Esophagus muscularis mucosa (tissue), 4 donors: Measurements from ENCODE around the gene TMC2. TPM values are rescaled to one million over a fixed set of nuclear protein-coding genes. Genes with fewer than 3 reads are reported as not detected.

Experiments
- DNase-seq: peaks from one replicate; pipeline ENCODE4 v3.0.0-alpha.2; 2017; ENCODE audit errors: extremely low spot score
- H3K27ac ChIP-seq, 4 donors: fragments of 200-600 bp; sonication (generic); replicated peaks in 1 of 4; 1 replicate in 3 of 4; 2 replicates in 1 of 4; pipeline ENCODE4 v1.5.1; 2016 to 2019; ENCODE audit warnings: mild to moderate bottlenecking in 1 of 4
- H3K27me3 ChIP-seq, 4 donors: fragments of 200-600 bp; sonication (generic); one replicate each; pipeline versions ENCODE4 v1.5.1 to v1.6.0; 2016 to 2019
- H3K36me3 ChIP-seq, 4 donors: fragments of 200-600 bp; sonication (generic); one replicate each; pipeline ENCODE4 v1.5.1; 2016 to 2019
- H3K4me1 ChIP-seq, 4 donors: fragments of 200-600 bp; sonication (generic); one replicate each; pipeline ENCODE4 v1.5.1; 2016 to 2019
- H3K4me3 ChIP-seq, 4 donors: fragments of 200-600 bp; sonication (generic); 1 replicate in 2 of 4; 2 replicates in 2 of 4; pipeline ENCODE4 v1.5.1; 2016 to 2019; ENCODE audit warnings: mild to moderate bottlenecking in 4 of 4, moderate library complexity in 1 of 4
- H3K9me3 ChIP-seq, 4 donors: fragments of 200-600 bp; sonication (generic); 1 replicate in 3 of 4; 2 replicates in 1 of 4; pipeline ENCODE4 v1.5.1; 2016 to 2019
- EP300 ChIP-seq: sonication (generic); formaldehyde crosslinking; IDR thresholded peaks from one replicate; pipeline ENCODE4 v1.6.1; 2017; ENCODE audit warnings: antibody characterized with exemption
- POLR2A ChIP-seq: fragments of 450-650 bp; IDR thresholded peaks from one replicate; pipeline ENCODE4 v1.6.1; 2017; ENCODE audit warnings: antibody characterized with exemption, moderate library complexity, mild to moderate bottlenecking, low read depth
- POLR2AphosphoS5 ChIP-seq, 2 donors: sonication (generic); formaldehyde crosslinking; IDR thresholded peaks; one replicate each; pipeline ENCODE4 v1.6.1; 2017; ENCODE audit warnings: antibody characterized with exemption in 2 of 2
- WGBS: methylation state at CpG from one replicate; pipeline ENCODE4 v1.1.5; 2018; 5-methylcytosine and 5-hydroxymethylcytosine counted together
- intact Hi-C: fragments of 100-400 bp; cut with DNase I; formaldehyde crosslinking; loops from one replicate; pipeline ENCODE4 v1.15.1; 2023
- small RNA-seq, 3 donors: library from RNA; depleted of rRNA; stranded (forward); fragments of <200 nt; gene quantifications; one replicate each; pipeline ENCODE3, GENCODE V24; 2016
- total RNA-seq, 4 donors: library from RNA; depleted of rRNA; stranded (reverse); fragments of >200 nt; gene quantifications; one replicate each; pipeline versions ENCODE4 v1.1.0 to v1.2.1, GENCODE V29; 2016
- TF ChIP-seq, protein P1 (sequence below), 3 experiments: fragments of 200-600 bp in 2 of 3; fragments of 450-650 bp in 1 of 3; sonication (generic) in 2 of 3; IDR thresholded peaks; one replicate each; pipeline ENCODE4 v1.5.1; 2017 to 2019; ENCODE audit warnings: antibody characterized with exemption in 3 of 3, mild to moderate bottlenecking in 2 of 3, moderate library complexity in 1 of 3

The TMC2 gene
- total RNA-seq, 4 donors from 2014 or later, result 0.19 to 0.34 TPM; not detected in 2

DNA sequence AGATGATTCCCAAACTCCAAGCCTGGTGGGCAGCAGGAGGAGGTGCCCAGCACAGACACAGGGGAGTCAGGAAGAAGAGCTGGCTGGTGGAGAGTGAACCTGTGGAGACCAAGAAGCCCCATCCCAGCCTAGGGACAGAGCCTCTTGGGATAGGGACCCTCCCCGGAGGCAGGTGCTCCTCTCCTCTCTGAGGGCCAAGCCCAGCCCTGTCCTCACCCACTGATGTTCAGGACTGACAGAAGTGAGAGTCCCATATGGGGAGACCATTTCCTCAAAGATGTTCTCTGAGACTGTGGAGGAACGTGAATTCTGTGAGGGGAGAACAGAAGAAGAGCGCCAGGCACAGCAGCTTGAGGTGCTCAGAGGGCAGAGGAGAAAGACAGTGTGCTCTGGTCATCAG lies 153.8 kb downstream of the TMC2 start:
- H3K4me3 ChIP-seq, result no peak overlapping the region
- no peak for DNase-seq
- peaks cover 8 to 31% (median 29%) of the 10 kb centered on the region in 4 donors for H3K4me1 ChIP-seq
- TF ChIP-seq POLR2A, result no peak
- TF ChIP-seq, protein P1, sequence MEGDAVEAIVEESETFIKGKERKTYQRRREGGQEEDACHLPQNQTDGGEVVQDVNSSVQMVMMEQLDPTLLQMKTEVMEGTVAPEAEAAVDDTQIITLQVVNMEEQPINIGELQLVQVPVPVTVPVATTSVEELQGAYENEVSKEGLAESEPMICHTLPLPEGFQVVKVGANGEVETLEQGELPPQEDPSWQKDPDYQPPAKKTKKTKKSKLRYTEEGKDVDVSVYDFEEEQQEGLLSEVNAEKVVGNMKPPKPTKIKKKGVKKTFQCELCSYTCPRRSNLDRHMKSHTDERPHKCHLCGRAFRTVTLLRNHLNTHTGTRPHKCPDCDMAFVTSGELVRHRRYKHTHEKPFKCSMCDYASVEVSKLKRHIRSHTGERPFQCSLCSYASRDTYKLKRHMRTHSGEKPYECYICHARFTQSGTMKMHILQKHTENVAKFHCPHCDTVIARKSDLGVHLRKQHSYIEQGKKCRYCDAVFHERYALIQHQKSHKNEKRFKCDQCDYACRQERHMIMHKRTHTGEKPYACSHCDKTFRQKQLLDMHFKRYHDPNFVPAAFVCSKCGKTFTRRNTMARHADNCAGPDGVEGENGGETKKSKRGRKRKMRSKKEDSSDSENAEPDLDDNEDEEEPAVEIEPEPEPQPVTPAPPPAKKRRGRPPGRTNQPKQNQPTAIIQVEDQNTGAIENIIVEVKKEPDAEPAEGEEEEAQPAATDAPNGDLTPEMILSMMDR (IDR thresholded peaks at IDR 0.05), result no peak
- no peak for TF ChIP-seq POLR2AphosphoS5 (IDR thresholded peaks at IDR 0.05)
- no peak for TF ChIP-seq EP300
- H3K27me3 ChIP-seq, result peaks cover 0 to 15% (median 0%) of the 10 kb centered on the region in 4 donors
- intact Hi-C loops, result loop anchor here (5.0 to 10.0 kb wide), 2 partner anchors 62 to 155 kb away; partner anchors contain the start of genes PCED1A and VPS16
- WGBS, result 94% methylated on average over 2 of the region's 3 CpGs
- peaks cover 0 to 4% (median 0%) of the 10 kb centered on the region in 4 donors for H3K36me3 ChIP-seq
- no peak overlapping the region for H3K27ac ChIP-seq
- no peaks in the 10 kb centered on the region for H3K9me3 ChIP-seq

DNA sequence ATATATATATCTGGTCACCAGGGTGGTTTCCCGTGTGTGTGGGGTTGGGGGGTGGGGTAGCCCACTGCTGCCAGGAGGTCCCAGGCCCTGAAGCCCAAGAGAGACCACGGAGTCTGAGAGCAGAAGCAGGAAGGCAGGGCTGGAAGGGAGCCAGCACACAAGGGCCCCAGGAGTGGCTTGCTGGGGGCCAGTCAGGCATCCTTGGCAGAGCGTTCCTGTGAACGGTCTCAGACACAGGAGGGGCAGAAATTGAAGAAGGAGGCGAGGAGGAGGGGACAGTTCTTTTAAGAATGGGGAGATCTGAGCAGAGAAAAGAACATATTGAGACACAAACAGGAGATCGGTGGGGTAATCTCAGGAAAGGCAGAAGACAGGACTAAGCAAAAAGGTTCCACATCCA lies 154.3 kb downstream of the TMC2 start:
- Histone ChIP-seq H3K27me3 (peaks cover 0 to 12% (median 0%) of the 10 kb centered on the region in 4 donors), H3K4me3 (no peak overlapping the region), H3K4me1 (peaks cover 8 to 31% (median 29%) of the 10 kb centered on the region in 4 donors), H3K9me3 (no peaks in the 10 kb centered on the region), H3K27ac (peak overlapping the region in 1 of 4 donors; percentile 95), H3K36me3 (peaks cover 0 to 4% (median 0%) of the 10 kb centered on the region in 4 donors)
- DNase-seq, result no peak
- WGBS, result 73% methylated on average over 6 of the region's 6 CpGs
- no peak for TF ChIP-seq POLR2A
- no peak for TF ChIP-seq POLR2AphosphoS5 (IDR thresholded peaks at IDR 0.05)
- TF ChIP-seq EP300, result no peak
- TF ChIP-seq, protein P1 (IDR thresholded peaks at IDR 0.05), result no peak
- intact Hi-C loops, result loop anchor here (5.0 to 10.0 kb wide), 2 partner anchors 62 to 154 kb away; partner anchors contain the start of genes PCED1A and VPS16

DNA sequence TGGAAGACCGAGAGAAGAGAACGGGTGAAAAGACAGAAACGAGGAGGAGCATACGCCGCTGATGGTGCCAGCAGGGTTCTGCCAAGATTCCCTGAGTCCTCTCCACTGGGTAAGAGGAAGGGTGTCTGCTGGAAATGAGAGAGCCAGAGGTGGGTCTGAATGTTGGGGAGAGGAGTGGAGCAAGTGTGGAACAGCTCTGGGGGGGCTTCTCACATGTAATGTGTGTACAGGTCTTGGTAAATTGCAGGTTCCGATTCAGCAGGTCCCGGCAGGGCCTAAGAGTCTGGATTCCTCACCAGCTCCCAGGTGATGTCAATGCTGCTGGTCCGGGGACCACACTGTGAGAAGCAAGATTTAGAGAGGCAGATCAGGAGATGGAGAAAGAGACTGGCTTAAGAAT lies 154.8 kb downstream of the TMC2 start:
- peak overlapping the region; percentile 86 to 95 (median 93) for H3K27ac ChIP-seq
- DNase-seq, result no peak
- intact Hi-C loops, result loop anchor here (5.0 to 10.0 kb wide), 2 partner anchors 61 to 154 kb away; partner anchors contain the start of genes PCED1A and VPS16

More for the DNA sequence above, 154.8 kb downstream of the TMC2 start:
- TF ChIP-seq EP300, result no peak
- H3K4me1 ChIP-seq, result peaks cover 8 to 31% (median 29%) of the 10 kb centered on the region in 4 donors
- peaks cover 0 to 4% (median 0%) of the 10 kb centered on the region in 4 donors for H3K36me3 ChIP-seq
- peaks cover 0 to 12% (median 0%) of the 10 kb centered on the region in 4 donors for H3K27me3 ChIP-seq
- no peak overlapping the region for H3K4me3 ChIP-seq
- 81% methylated on average over 8 of the region's 8 CpGs for WGBS
- H3K9me3 ChIP-seq, result no peaks in the 10 kb centered on the region

Small RNA genes lying within 50 kb of the gene (small RNA-seq; reads per million reads assigned to genes)
- gene SNORA51 (0 reads per million in 3 donors), gene SNORD110 (0 reads per million in 3 donors), gene SNORD56 (0 reads per million in 3 donors), gene SNORD57 (0 reads per million in 3 donors), gene SNORD86 (0 reads per million in 3 donors)

Other genes starting within 250 kb of the TMC2 start
- gene TGM3, start 240.6 kb upstream of the TMC2 start, total RNA-seq, result under 1 TPM in 1 of 4 donors, not detected in 3; 0.83 TPM
- gene TGM6, start 155.7 kb upstream of the TMC2 start, total RNA-seq, result not detected
- 100 to 1,000 TPM; 127 to 258 (median 216) TPM for gene SNRPB, start 65.8 kb upstream of the TMC2 start, total RNA-seq
- gene ZNF343, start 27.7 kb upstream of the TMC2 start, total RNA-seq, result 10 to 100 TPM in 3 of 4 donors, 1 to 10 TPM in 1; 9.9 to 19.5 (median 16.1) TPM
- 10 to 100 TPM; 31.6 to 96.4 (median 62.8) TPM for gene NOP56, start 116.1 kb downstream of the TMC2 start, total RNA-seq
- 100 to 1,000 TPM; 115 to 122 (median 118) TPM for gene IDH3B, start 127.6 kb downstream of the TMC2 start, total RNA-seq
- 10 to 100 TPM; 23.7 to 46.7 (median 30.1) TPM for gene EBF4, start 156.2 kb downstream of the TMC2 start, total RNA-seq